Liver (tissue), 3 donors: ENCODE measurements around the gene NBEAL2.

ENCODE experiments used
- EGR1 ChIP-seq, 2 donors: IDR thresholded peaks; 2 replicates each; pipeline ENCODE4 v1.6.1; 2016 to 2018; ENCODE audit warnings: antibody characterized with exemption in 2 of 2, low read depth in 2 of 2
- FOXA1 ChIP-seq: IDR thresholded peaks from 2 replicates; pipeline ENCODE4 v1.6.1; 2016; ENCODE audit warnings: antibody characterized with exemption
- GABPA ChIP-seq, 2 donors: IDR thresholded peaks in 1 of 2; conservative IDR thresholded peaks in 1 of 2; 2 replicates each; pipeline ENCODE4 v1.6.1; 2016; ENCODE audit warnings: antibody characterized with exemption in 2 of 2, mild to moderate bottlenecking in 1 of 2, moderate library complexity in 1 of 2
- HNF4A ChIP-seq, 2 donors: conservative IDR thresholded peaks; 2 replicates each; pipeline ENCODE4 v1.6.1; 2016; ENCODE audit warnings: antibody characterized with exemption in 2 of 2, mild to moderate bottlenecking in 2 of 2
- JUND ChIP-seq, 2 donors: IDR thresholded peaks; 2 replicates each; pipeline ENCODE4 v1.6.1; 2016; ENCODE audit warnings: antibody characterized with exemption in 2 of 2
- SP1 ChIP-seq: IDR thresholded peaks from 2 replicates; pipeline ENCODE4 v1.6.1; 2018; ENCODE audit warnings: antibody characterized with exemption, mild to moderate bottlenecking
- TF ChIP-seq, protein P1 (sequence below): fragments of 150-350 bp; IDR thresholded peaks from 2 replicates; pipeline ENCODE4 v1.5.1; 2017; ENCODE audit warnings: improper control_type of control experiment, low read depth, low read length; ENCODE audit not compliant: missing input control
- TF ChIP-seq, protein P2 (sequence below): IDR thresholded peaks from 2 replicates; pipeline ENCODE4 v1.6.1; 2016; ENCODE audit warnings: antibody characterized with exemption, mild to moderate bottlenecking
- TF ChIP-seq, protein P3 (sequence below): IDR thresholded peaks from 2 replicates; pipeline ENCODE4 v1.6.1; 2016; ENCODE audit warnings: antibody characterized with exemption
- donor health status: healthy.
- donor health status: healthy.

DNA sequence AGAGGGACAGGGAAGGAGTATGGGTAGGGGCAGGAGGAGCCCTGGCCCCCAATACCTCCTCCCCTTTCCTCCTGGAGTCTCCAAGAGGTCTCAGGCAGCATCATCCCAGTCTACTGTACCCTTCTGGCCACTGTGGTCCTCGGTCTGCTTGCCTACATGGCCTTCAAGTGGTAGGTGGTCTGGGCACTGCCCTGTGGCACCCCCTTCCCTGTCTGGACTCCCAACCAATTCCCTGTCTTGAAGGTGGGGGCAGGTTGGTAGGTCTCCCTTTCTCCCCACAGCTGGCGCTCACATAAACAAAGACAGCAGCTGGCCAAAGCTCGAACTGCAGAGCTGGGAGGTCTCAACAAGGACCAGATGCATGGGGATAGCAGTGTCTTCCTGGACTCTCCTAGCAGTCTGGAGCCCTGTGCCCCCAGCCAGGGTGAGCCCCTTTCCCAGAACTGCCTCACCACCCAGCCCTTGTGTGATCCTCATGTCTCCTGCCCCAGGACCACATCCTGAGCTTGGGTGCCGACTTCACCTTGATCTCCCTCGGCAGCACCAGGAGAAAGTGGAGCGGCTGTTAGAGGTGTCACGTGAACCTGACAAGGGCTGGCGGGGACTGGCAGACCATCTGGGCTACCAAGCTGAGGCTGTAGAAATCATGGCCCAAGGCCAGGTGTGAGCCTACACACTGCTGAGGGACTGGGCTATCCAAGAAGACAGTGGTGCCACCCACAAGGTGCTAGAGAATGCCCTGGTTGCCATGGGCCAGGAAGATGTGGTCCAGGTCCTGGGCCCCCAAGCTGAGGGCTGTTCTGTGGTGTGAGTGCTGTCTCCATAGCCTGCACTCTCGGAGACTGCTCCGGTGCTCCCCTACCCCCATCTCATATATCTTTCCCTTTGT lies 33.1 kb downstream of the NBEAL2 start:
- TF ChIP-seq, protein P1, sequence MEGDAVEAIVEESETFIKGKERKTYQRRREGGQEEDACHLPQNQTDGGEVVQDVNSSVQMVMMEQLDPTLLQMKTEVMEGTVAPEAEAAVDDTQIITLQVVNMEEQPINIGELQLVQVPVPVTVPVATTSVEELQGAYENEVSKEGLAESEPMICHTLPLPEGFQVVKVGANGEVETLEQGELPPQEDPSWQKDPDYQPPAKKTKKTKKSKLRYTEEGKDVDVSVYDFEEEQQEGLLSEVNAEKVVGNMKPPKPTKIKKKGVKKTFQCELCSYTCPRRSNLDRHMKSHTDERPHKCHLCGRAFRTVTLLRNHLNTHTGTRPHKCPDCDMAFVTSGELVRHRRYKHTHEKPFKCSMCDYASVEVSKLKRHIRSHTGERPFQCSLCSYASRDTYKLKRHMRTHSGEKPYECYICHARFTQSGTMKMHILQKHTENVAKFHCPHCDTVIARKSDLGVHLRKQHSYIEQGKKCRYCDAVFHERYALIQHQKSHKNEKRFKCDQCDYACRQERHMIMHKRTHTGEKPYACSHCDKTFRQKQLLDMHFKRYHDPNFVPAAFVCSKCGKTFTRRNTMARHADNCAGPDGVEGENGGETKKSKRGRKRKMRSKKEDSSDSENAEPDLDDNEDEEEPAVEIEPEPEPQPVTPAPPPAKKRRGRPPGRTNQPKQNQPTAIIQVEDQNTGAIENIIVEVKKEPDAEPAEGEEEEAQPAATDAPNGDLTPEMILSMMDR, result no peak
- TF ChIP-seq, protein P2, sequence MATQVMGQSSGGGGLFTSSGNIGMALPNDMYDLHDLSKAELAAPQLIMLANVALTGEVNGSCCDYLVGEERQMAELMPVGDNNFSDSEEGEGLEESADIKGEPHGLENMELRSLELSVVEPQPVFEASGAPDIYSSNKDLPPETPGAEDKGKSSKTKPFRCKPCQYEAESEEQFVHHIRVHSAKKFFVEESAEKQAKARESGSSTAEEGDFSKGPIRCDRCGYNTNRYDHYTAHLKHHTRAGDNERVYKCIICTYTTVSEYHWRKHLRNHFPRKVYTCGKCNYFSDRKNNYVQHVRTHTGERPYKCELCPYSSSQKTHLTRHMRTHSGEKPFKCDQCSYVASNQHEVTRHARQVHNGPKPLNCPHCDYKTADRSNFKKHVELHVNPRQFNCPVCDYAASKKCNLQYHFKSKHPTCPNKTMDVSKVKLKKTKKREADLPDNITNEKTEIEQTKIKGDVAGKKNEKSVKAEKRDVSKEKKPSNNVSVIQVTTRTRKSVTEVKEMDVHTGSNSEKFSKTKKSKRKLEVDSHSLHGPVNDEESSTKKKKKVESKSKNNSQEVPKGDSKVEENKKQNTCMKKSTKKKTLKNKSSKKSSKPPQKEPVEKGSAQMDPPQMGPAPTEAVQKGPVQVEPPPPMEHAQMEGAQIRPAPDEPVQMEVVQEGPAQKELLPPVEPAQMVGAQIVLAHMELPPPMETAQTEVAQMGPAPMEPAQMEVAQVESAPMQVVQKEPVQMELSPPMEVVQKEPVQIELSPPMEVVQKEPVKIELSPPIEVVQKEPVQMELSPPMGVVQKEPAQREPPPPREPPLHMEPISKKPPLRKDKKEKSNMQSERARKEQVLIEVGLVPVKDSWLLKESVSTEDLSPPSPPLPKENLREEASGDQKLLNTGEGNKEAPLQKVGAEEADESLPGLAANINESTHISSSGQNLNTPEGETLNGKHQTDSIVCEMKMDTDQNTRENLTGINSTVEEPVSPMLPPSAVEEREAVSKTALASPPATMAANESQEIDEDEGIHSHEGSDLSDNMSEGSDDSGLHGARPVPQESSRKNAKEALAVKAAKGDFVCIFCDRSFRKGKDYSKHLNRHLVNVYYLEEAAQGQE, result no peak
- TF ChIP-seq, protein P3, sequence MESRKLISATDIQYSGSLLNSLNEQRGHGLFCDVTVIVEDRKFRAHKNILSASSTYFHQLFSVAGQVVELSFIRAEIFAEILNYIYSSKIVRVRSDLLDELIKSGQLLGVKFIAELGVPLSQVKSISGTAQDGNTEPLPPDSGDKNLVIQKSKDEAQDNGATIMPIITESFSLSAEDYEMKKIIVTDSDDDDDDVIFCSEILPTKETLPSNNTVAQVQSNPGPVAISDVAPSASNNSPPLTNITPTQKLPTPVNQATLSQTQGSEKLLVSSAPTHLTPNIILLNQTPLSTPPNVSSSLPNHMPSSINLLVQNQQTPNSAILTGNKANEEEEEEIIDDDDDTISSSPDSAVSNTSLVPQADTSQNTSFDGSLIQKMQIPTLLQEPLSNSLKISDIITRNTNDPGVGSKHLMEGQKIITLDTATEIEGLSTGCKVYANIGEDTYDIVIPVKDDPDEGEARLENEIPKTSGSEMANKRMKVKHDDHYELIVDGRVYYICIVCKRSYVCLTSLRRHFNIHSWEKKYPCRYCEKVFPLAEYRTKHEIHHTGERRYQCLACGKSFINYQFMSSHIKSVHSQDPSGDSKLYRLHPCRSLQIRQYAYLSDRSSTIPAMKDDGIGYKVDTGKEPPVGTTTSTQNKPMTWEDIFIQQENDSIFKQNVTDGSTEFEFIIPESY, result no peak
- TF ChIP-seq GABPA (IDR thresholded peaks at IDR 0.05 in 1 of 2, conservative IDR thresholded peaks at IDR 0.05 in 1 of 2) (no peak), FOXA1 (no peak), SP1 (no peak), JUND (IDR thresholded peaks at IDR 0.05) (no peak), EGR1 (IDR thresholded peaks at IDR 0.05; ENCODE audit: low read depth in 2 of 2) (no peak), HNF4A (conservative IDR thresholded peaks at IDR 0.05) (no peak)
